C4-2B (cell line): ENCODE measurements around the gene SPNS3.

Source experiments
- CTCF ChIP-seq: fragments of 450-650 bp; conservative IDR thresholded peaks from 2 replicates; pipeline ENCODE4 v1.5.1; 2017; ENCODE audit warnings: mild to moderate bottlenecking
- ZFX ChIP-seq: fragments of 450-650 bp; IDR thresholded peaks from 2 replicates; pipeline ENCODE4 v1.6.1; 2017

GRCh38 chr17:4472286-4472685 is 38.5 kb downstream of the SPNS3 start:
- TF ChIP-seq CTCF (no peak), ZFX (no peak)
